ENCODE data around the gene DBP.

- TF ChIP-seq, protein P1, sequence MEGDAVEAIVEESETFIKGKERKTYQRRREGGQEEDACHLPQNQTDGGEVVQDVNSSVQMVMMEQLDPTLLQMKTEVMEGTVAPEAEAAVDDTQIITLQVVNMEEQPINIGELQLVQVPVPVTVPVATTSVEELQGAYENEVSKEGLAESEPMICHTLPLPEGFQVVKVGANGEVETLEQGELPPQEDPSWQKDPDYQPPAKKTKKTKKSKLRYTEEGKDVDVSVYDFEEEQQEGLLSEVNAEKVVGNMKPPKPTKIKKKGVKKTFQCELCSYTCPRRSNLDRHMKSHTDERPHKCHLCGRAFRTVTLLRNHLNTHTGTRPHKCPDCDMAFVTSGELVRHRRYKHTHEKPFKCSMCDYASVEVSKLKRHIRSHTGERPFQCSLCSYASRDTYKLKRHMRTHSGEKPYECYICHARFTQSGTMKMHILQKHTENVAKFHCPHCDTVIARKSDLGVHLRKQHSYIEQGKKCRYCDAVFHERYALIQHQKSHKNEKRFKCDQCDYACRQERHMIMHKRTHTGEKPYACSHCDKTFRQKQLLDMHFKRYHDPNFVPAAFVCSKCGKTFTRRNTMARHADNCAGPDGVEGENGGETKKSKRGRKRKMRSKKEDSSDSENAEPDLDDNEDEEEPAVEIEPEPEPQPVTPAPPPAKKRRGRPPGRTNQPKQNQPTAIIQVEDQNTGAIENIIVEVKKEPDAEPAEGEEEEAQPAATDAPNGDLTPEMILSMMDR (conservative IDR thresholded peaks at IDR 0.05; ENCODE audit: low read depth, low read length) = no peak
- no peak for TF ChIP-seq EZH2 (IDR thresholded peaks at IDR 0.05; ENCODE audit: borderline replicate concordance, low read depth, low read length, poor library complexity, severe bottlenecking)
Measured at GRCh38 chr19:48635263-48635965, 1.8 kb downstream of the DBP start.

All from A673 (cell line).